ENCODE measurements around the gene HNRNPUL1.

Gene HNRNPUL1

GRCh38 chr19:41308450-41309179, 44.4 kb downstream of the HNRNPUL1 start:
- peak; percentile 84 to 94 (median 91) for DNase-seq (ENCODE audit: low read depth in 3 of 3)

- no peak for DNase-seq (ENCODE audit: low read depth in 3 of 3)
Observed at GRCh38 chr19:41309180-41310032, 45.2 kb downstream of the HNRNPUL1 start.

DNA sequence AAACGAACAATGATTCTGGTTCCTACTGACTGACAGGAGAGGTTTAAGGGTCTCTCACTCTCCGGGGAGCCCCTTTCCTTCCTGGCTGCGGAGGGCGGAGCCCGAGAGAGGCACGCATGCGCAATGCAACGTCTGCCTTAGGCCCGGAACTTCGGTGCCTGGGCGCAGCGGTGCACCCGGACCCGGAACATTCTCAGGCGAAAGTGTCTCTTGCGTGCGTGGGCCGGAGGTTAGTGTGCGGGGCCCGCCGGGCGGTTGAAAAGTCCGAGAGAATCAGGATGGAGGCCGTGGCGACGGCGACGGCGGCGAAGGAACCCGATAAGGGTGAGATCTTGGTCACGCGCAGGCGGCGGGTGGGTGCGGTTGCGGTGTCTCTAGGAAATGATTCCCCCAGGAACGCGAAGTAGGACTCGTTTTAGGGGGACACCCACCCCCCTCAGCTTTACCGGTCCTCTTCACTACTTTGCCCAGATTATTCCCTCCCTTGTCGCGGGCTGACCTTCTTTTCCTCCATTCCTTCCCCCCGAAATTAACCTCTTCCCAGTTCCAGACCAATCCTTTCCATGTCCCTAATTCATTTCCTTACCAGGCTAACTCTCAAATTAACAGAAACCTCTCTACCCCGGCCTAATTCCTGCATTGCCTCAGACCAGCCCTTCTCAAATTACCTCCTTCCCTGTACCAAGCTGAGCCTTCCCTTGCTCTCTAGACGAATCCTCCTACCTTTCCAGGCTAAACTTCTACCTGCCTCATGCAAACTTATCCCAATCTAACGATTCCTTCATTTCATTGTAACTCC, 46.1 kb downstream of the HNRNPUL1 start, which contains the start of gene CCDC97:
CCDC97 (plus strand) TSS at position 140 of the 799 bp plus-strand sequence; CDS start at position 279, 139 bp downstream.
- DNase-seq (ENCODE audit: low read depth in 3 of 3): peak; percentile 82 to 85 (median 85)

DNA sequence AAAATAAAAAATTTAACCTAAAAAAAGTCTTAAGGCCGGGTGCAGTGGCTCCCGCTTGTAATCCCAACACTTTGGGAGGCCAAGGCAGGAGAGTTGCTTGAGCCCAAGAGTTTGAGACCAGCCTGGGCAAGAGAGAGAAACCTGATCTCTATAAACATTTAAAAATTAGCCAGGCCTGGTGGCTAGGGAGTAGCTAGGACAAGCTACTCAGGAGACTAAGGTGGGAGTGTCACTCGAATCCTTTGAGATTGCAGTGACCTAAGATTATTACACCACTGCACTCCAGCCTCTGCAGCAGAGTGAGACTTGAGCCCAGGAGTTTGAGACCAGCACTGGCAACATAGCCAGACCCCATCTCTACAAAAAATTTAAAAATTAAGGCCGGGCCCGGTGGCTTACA, 46.9 kb downstream of the HNRNPUL1 start:
- DNase-seq (ENCODE audit: low read depth in 3 of 3): no peak

- DNase-seq (ENCODE audit: low read depth in 3 of 3): no peak
Observed at GRCh38 chr19:41311613-41312012, 47.4 kb downstream of the HNRNPUL1 start.

DNA sequence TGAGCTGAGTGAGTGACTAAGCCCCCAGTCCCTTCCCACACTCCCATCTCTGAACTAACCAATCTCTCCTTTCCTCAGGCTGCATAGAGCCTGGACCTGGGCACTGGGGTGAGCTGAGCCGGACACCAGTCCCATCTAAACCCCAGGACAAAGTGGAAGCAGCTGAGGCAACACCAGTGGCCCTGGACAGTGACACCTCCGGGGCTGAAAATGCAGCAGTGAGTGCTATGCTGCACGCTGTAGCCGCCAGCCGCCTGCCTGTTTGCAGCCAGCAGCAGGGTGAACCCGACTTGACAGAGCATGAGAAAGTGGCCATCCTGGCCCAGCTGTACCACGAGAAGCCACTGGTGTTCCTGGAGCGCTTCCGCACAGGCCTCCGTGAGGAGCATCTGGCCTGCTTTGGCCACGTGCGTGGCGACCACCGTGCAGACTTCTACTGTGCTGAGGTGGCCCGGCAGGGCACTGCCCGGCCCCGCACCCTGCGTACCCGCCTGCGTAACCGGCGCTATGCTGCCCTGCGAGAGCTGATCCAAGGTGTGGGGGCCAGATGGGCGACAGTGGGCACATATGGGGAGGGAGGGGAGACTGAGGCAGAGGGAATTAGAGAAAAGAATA, 52.2 kb downstream of the HNRNPUL1 start:
- no peak for DNase-seq (ENCODE audit: low read depth in 3 of 3)

- DNase-seq (ENCODE audit: low read depth in 3 of 3): no peak
Observed at GRCh38 chr19:41318696-41319499, 54.7 kb downstream of the HNRNPUL1 start.

GRCh38 chr19:41319500-41320184, 55.5 kb downstream of the HNRNPUL1 start:
- no peak for DNase-seq (ENCODE audit: low read depth in 3 of 3)

DNA sequence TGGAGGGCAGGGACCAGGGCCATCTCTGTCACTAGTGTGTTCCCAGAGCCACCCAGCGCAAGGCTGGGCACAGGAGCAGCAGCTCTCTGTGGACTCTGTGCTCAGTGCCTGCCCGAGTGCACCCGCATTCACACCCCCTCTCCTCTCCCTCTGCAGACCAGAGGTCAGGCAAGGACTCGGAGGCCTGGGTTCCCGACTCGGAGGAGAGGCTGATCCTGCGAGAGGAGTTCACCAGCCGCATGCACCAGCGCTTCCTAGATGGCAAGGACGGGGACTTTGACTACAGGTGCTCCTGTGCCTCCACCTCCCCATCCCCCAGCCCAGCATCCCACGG, 56.0 kb downstream of the HNRNPUL1 start:
- DNase-seq (ENCODE audit: low read depth in 3 of 3): no peak

DNA sequence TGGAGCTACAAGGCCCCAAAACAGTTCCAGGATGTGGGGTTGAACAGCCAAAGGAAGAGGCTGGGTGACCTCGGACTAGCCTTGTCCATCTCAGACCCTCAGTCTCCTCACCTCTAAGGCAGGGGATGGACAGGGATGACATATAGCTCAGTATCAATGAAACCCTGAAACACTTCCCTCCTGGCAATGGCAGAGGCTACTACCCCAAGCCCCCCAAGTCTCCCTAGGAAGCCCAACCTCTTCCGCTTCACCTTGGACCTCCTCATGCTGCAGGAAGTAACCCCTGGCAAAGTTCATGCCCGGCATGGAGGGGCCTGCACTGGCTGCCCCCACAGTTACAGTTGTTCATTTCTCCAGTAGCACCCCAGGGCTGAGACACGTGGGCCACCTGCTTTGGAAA, 56.4 kb downstream of the HNRNPUL1 start:
- DNase-seq (ENCODE audit: low read depth in 3 of 3): no peak

DNA sequence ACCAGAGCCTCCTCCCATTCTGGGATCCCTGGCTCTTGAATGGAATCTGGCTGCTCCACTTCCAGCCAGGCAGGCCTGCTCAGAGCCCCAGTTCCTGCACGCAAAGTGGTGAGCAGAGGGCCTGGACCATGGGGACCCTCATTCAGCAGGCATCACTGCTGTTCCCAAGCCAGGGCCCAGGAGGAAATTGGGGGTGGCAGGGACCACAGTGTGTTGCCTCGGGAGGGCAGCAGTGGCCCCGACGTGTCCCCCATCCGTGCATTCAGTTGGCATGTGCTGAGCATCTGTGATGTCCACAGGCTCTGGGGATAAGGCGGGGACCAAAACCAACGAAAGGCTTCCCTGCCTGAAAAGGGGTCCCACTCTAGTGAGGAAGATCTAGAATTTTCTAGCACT, 57.0 kb downstream of the HNRNPUL1 start:
- DNase-seq (ENCODE audit: low read depth in 3 of 3): no peak

DNA sequence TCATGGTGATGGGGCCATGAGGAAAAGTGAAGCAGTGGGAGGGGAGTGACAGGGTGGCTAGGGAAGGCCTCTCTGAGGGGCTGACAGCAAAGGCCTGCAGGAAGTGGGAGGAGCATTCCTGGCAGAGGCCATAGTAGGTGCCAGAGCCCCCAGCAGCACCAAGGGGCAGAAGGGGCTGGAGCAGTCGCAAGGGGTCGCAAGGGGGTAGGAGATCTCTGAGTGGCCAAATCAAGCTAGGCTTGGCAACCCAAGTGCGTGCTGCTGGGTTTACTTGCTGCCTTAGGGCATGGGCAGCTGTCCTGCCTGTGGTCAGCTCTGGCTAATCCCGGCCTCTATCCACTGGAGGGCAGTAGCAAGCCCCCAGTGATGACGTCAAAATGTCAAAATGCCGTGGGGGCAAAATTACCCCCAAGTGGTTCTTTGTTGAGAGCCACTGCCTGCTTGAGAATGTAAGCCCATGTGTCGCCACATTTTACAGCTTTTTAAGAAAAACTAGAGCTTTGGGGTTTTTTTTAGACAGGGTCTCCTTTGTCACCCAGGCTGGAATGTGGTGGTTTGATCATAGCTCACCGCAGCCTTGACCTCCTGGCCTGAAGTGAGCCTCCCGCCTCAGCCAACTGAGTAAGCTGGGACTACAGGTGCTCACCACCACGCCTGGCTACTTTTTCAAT, 57.6 kb downstream of the HNRNPUL1 start:
- no peak for DNase-seq (ENCODE audit: low read depth in 3 of 3)

DNA sequence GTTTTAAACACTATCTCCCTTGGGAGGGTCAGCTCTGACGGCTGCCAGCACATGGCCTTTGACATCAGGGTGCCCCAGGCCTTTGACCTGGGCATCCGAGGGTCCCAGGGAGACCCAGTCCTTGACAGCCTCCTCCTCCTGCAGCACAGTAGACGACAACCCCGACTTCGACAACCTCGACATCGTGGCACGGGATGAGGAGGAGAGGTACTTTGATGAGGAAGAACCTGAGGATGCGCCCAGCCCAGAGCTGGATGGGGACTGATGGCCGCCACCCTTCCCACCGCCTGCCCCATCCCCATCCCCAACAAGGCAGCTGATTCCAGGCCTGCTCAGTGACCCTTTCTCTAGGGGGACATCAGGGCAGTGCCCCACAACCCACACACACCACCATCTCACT, 58.3 kb downstream of the HNRNPUL1 start:
- no peak for DNase-seq (ENCODE audit: low read depth in 3 of 3)

DNA sequence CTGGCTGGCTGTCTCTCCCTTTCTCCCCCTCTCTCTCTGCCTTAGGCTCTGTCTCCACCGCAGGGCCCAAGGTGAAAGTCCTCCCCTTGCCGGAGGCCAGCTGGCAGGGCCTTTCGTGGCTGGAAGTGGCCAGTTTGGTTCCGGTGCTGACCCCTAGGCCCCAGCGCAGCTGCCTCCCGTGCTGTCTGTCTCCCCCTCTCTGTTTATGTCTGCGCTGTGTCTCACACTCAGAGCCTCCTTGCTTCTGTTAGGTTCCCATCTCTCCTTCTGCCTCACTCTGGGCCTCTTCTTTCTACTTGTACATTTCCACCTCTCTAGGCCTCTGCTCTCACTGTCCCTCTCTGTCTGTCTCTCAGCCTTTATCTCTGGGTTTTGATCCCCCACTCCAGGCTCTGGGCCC, 58.9 kb downstream of the HNRNPUL1 start:
- no peak for DNase-seq (ENCODE audit: low read depth in 3 of 3)

GRCh38 chr19:41323430-41324125, 59.4 kb downstream of the HNRNPUL1 start:
- DNase-seq (ENCODE audit: low read depth in 3 of 3): no peak

DNA sequence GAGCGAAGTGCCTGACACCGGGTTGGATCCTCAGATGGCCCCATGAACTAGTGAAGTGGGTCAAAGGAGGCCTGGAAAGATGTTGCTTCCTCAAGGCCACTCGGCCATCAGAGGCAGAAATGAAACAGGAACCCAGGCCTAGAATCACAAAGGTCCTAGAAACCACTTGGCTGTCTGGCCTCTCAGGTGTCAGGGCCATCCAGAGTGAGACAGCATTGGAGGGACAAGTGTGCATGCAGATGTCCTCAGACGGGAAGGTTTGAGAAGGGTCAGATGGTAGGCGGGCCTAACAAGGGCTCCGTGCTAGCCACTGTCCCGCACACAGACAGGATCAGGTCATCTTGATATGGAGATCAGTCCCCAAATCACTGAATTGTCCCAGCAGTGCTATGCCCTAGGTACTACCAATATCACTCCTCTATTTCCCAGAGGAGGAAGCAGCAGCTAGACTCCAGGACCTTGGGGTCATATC, 60.1 kb downstream of the HNRNPUL1 start:
- no peak for DNase-seq (ENCODE audit: low read depth in 3 of 3)

DNA sequence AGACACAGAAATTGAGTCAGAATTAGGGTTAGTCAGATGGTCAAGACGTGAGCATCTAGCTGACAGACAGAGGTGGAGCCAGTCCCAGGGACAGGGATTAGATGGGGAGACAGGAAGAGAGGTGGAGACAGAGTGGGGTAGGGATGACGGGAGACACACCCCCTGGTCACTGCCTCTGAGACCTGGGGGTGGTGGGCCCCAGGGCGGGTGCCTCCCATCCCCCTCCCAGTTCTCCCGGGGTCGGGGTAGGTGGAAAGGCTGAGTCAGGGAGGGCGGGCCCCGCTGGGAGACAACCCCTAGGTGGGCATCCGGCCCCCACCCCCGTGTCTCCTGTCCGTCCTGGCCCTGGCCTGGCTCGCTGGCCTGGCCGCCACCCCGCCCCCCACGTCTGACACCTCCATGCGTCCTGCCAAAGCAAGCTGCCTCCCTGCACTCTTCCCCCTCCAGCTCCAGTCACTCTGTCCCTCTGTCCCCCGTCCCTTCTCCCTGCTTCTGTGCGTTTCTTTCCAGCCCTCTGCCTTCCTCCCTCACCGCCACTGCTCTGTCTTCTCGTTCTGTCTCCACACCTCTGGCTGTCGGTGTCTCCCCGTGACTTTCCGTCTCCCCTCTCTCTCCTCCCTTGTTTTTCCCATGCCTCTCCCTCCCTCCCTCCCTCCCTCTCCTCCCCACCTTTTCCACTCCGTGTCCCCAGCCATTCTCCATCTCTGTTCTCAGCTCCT, 60.9 kb downstream of the HNRNPUL1 start:
- no peak for DNase-seq (ENCODE audit: low read depth in 3 of 3)

DNA sequence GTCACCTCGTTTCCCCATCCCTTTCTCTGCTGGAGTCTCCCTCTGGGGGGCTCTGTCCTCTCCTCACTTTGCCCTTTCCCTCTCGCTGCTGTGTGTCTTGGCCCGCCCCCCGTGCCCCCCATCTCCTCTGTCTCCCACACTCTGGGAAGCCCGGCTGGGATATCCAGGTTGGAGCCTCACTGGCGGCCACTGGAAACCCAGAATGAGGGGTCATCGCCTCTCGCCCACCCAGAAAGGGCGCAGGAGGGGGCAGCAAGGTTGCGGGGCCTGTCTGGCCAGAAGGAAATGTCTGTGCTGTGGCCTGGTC, 61.4 kb downstream of the HNRNPUL1 start:
- no peak for DNase-seq (ENCODE audit: low read depth in 3 of 3)

Measured in stimulated activated CD4-positive, alpha-beta T cell treated with anti-CD3 and anti-CD28 coated beads, TNF-alpha, amount 100 ng/mL, for 4 hours (primary cell).